ENCODE measurements around the gene TMPRSS7.

The TMPRSS7 gene, protein sequence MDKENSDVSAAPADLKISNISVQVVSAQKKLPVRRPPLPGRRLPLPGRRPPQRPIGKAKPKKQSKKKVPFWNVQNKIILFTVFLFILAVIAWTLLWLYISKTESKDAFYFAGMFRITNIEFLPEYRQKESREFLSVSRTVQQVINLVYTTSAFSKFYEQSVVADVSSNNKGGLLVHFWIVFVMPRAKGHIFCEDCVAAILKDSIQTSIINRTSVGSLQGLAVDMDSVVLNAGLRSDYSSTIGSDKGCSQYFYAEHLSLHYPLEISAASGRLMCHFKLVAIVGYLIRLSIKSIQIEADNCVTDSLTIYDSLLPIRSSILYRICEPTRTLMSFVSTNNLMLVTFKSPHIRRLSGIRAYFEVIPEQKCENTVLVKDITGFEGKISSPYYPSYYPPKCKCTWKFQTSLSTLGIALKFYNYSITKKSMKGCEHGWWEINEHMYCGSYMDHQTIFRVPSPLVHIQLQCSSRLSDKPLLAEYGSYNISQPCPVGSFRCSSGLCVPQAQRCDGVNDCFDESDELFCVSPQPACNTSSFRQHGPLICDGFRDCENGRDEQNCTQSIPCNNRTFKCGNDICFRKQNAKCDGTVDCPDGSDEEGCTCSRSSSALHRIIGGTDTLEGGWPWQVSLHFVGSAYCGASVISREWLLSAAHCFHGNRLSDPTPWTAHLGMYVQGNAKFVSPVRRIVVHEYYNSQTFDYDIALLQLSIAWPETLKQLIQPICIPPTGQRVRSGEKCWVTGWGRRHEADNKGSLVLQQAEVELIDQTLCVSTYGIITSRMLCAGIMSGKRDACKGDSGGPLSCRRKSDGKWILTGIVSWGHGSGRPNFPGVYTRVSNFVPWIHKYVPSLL

GRCh38 chr3:112034436-112034835 lies at the start of gene TMPRSS7:
Gene TMPRSS7, plus strand, starts transcription at chr3:112034736. Its CDS starts 110 bp downstream, at chr3:112034846.
- DNase-seq = no peak

DNA sequence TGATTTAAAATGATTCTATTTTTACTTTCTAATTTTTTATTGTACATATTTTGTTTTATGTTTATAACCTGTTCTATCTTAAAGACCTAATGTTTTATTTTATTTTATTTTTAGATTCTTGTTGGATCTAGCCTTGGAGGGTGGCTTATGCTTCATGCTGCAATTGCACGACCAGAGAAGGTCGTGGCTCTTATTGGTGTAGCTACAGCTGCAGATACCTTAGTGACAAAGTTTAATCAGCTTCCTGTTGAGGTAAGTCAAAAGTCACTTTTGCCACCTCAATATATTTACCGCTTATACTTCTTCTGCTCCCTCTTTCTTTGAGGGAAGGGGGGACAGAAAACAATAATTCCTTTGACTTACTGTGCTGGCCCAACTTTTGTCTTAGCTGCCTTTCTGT lies 47.7 kb upstream of the TMPRSS7 start:
- no peak for DNase-seq

GRCh38 chr3:111989061-111989678 lies 45.4 kb upstream of the TMPRSS7 start:
- DNase-seq = no peak

DNA sequence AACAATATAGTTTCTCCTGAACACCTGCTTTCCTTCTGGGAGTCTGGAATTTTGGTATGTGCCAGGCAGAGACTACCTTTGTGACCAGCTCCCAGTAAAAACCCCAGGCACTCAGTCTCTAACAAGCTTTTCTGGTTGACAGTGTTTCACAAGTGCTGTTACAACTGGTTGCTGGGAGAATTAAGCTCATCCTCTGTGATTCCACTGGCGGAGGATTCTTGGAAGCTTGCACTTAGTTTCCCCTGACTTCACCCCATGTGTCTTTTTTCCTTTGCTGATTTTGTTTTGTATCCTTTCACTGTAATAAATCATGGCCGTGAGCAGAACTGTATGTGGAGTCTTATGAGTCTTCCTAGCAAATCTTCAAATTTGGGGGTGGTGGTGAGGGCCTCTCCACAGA lies 41.5 kb upstream of the TMPRSS7 start:
- no peak for DNase-seq

GRCh38 chr3:111998636-111999483 lies 35.7 kb upstream of the TMPRSS7 start, which contains the start of gene TAGLN3:
Gene TAGLN3, plus strand, starts transcription at chr3:111998922. Its CDS starts 501 bp downstream, at chr3:111999423.
- DNase-seq = no peak

DNA sequence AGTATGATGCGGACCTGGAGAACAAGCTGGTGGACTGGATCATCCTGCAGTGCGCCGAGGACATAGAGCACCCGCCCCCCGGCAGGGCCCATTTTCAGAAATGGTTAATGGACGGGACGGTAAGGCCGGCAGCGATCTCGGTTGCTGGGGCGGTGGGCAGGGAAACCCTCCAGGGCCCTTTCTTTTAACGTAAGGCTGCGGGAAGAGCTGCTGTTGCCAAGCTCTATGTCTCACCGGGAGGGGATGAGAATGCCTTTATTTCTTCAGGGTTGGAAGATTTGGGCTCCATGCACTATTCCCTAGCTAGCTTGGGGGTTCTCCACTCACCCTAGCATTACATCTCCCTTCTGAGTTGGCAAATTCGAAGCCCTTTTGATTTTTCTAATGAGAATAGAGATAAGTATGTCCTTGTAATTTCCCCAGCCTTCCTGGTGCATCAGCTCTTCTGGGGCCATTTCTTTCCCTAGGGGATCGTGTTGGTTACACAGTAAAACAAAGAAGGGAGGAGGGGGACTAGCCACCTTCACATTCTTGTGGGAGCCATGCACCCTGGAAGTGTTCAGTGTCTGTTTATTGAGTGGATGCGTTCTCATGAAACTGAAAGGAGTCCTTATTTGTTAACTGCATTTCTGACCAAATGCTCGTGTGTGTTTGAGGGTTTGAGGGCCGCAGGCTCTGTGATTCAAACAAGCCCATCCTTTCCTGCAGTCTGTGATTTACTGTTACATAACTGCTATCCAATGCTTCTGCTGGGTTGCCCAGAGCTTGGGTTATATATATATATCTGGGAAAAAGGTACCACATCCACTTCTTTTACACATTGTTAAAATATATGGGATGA lies 34.8 kb upstream of the TMPRSS7 start:
- DNase-seq = no peak

DNA sequence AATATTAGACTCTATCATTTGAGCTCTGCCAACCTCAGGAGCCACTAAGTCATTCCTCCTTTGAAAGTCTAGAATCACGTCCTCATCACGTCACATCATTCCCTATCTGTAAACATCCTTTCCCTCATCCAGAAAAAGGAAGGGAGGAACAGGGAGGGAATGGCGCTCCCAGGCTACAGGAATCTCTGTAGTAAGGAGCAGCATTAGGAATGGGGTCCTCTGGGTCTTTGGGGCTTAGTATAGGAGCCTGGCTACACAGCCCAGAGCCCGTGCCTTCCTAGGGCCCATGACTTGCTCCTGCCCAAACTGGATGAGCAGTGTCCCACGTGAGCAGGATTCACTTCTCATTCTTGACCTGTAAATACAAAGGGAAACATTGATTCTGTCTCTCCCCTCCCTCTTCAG lies 34.2 kb upstream of the TMPRSS7 start:
- DNase-seq = no peak

DNA sequence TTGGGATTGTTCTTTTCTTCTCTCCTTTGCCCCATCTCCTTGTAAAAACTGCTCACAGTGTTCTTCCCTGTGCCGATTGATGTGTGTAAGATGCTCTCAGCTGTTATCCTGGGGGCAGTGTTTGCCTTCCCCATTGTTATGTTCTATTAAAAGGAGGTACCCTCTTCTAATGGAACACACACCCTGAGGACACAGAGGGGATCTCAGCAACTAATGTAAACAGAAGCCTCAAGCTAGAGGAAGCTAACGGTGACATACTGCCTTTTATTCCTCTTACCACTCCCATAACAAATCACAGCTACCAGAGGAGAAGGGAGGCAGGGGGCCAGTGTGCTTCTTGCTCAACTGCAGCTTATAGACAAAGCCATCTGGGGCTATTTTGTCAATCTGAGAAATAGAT lies 33.6 kb upstream of the TMPRSS7 start:
- no peak for DNase-seq

DNA sequence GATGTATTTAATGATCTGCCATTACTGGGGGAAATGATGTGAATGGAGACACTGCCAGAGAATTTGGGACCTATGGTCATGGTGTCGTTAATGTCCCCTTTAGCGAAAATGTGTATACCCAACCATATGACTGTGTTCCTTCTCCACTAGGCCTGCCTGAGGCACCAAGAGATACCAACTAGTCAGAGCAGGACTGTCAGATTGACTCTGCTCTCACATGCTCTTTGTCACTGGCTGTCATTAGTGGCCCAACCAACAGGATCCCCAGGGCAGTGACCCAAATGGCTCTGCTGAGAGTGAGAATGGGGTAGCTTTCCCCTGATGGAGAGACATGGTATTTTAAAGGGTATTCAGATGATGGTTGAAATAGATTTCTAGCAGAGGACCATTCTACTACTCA lies 33.0 kb upstream of the TMPRSS7 start:
- no peak for DNase-seq

- DNase-seq = peak; percentile 59
Observed at GRCh38 chr3:112002096-112002971, 32.2 kb upstream of the TMPRSS7 start.

DNA sequence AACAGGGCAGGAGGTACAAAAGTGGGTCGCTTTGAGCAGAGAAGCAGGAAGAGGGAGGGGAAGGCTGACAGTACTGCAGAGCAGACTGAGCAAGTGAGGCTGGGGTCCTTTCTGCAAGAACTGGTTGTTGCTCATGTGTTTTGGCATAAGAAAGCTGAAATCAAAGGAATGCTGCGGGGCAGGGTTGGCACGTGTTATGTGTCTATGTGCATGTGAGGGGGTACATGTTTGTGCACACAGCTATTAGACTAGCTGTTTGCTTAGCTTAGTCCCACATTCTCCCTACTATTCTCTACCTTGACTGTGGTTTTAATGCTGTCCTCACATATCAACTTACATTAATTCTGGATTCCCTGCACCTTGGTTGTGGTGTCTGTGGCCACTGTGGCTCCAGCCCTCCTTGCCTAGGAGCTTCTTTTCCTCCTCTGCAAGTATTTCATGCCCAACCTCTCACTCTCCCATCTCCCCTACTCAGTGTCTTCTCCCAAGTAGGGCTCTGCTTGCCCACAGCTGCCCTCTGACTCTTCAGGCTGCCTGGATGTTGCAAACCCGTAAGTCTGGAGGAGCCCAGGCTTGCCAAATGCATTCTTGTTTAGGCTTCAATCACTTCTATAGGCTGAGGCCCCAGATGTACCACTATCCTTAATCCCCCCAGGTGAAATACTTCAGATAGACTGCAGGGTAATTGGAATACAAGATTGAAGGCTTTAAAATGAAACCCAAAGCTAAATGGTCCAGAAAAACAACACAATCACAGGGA lies 31.0 kb upstream of the TMPRSS7 start:
- DNase-seq = no peak

GRCh38 chr3:112004187-112004586 lies 30.3 kb upstream of the TMPRSS7 start:
- no peak for DNase-seq

DNA sequence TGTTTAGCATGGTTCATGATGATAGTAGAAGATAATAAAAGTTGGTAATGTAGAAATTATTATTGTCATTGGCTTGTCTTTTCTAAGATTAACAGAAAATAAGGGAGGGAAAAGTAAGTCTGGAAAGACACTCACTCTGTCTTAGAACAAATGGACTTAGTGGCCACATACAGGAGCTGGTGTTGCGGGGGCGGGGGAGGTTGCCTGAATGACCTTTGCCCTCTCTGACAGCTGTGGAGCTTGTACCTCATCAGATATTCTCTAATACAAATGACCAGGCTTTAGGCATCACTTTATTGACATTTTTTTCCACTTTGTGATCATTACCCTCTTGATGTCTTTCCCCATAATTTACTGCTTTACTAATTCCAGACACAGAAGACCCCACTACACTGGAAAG lies 29.9 kb upstream of the TMPRSS7 start:
- no peak for DNase-seq

DNA sequence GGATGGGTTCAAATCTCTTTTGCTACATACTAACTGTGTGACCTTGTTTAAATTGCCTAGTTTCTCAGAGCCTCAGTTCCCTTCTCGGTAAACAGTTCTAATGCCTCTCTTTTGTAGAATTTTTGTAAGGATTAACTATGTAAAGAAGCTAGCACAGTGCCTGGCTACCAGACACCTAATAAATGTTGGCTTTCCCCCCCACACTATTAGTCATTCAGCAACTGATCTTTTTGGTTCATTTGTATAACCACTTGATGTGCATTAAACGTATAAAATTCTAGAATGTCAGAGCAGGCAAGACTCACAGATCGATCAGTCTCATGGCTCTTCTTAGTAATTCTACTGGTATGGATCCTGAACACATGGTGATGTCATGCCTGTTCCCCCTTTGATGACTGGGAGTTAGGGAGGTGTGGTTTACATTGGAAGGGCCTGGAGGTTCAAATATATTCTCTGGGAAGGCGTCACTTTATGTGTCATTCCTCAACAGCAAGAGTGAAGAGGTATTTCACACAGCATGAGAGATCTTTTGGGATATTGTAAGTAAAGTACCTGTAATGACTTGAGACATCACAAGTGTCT lies 29.4 kb upstream of the TMPRSS7 start:
- DNase-seq = no peak

DNA sequence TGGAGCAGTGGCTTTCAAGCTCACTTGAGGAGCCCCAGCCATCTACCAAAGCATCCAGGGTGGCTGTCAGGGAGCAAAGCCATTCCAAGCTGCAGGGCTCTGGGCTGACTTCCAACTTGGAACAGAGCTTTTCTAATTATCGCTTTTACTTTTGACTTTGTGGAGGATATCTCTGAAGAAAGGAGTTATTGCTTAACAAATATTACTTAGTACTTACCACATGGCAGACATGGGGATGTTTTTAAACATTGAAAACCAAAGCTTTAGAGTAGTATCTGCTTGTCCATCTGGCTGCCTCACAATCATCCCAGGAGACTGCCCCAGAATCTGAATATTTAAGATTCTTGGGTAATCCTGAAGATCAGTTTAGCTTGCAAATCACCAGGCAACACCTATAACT lies 26.9 kb upstream of the TMPRSS7 start:
- DNase-seq = no peak

DNA sequence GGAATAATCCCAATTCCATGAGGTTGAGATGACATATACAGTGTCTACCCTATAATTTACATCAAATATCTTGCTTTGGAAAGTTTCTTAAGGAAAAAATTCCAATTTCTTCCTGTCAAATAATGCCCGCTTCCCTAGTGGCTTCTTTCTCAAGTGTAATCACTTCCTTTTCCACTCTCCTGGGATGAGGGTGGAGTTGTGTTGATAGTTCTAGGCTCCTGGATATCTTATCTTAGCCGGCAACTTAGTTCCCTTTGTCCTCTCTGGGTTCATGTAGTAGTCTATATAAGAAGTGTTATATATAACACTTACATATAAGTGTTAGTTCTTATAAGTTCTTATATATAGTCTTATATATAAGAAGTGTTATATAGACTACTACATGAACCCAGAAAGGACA lies 24.9 kb upstream of the TMPRSS7 start:
- no peak for DNase-seq

DNA sequence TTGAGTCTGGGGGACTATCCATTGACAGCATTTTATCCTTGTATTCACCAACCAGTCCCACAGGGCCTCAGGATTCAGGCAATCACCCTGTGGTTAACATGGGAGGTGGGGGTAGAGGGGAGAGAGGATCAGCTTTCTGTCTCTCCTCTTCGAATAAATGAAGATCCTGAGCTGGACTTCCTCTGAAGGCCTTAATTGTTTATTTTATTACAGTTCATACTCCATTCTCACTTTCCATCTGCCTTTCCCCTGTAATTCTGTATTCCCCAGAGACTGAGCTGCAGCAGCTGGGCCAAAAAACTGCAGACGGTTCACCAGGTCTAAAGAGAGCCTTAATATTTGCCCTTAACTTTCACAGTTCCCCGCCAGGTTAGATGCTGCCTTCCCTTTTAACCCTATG lies 23.9 kb upstream of the TMPRSS7 start:
- DNase-seq = no peak

GRCh38 chr3:112011376-112011940 lies 23.1 kb upstream of the TMPRSS7 start:
- DNase-seq = no peak
